PC-3 (cell line): ENCODE data around the gene TPP2.

Source experiments
- CTCF ChIP-seq: fragments of 300-600 bp; sonication (generic); conservative IDR thresholded peaks from 2 replicates; pipeline ENCODE4 v1.5.1; 2017; ENCODE audit warnings: antibody characterized with exemption, low read depth, mild to moderate bottlenecking, low read length
- EZH2 ChIP-seq: fragments of 300-600 bp; sonication (generic); IDR thresholded peaks from one replicate; pipeline ENCODE4 v1.6.1; 2017; ENCODE audit warnings: antibody characterized with exemption, mild to moderate bottlenecking, low read length; ENCODE audit not compliant: unreplicated experiment

- no peak for TF ChIP-seq CTCF
- TF ChIP-seq EZH2, result no peak
Measured at GRCh38 chr13:102597029-102597961, 509 bp downstream of the TPP2 start.
